HG03045 (cell line): ENCODE data around the gene SEPTIN8.
A peak's percentile ranks its signal among the peaks of the same experiment; 100 is the strongest.

Experiments used
- ATAC-seq: cut with Tn5 transposase; IDR thresholded peaks from one replicate; pipeline ENCODE4 v1.9.1; 2021; ENCODE audit warnings: mild to moderate bottlenecking, moderate library complexity; ENCODE audit not compliant: unreplicated experiment

SEPTIN8 gene

GRCh38 chr5:132785365-132785764 is 8.3 kb upstream of the SEPTIN8 start:
- no peak for ATAC-seq

- no peak for ATAC-seq
Observed at GRCh38 chr5:132782101-132782500, 5.1 kb upstream of the SEPTIN8 start.

GRCh38 chr5:132781029-132781428 is 4.0 kb upstream of the SEPTIN8 start:
- ATAC-seq = no peak

DNA sequence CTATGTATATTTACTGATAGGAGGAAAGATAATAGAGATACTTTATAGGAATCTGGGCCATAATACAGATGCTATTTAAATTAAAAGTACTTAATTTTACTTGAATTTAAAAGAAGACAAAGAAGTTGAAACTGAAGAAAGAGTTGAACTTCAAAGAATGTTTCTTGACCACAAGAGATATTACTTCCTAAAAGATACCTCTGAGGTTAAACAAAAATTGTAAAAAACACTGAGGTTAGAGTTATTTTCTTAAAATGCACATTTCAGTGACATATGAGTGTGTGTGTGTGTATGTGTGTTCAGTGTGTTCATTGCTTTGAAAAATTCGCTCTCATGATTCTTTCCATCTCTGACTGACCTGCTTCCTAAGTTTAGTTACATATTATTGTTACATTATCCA is 3.5 kb upstream of the SEPTIN8 start:
- no peak for ATAC-seq

DNA sequence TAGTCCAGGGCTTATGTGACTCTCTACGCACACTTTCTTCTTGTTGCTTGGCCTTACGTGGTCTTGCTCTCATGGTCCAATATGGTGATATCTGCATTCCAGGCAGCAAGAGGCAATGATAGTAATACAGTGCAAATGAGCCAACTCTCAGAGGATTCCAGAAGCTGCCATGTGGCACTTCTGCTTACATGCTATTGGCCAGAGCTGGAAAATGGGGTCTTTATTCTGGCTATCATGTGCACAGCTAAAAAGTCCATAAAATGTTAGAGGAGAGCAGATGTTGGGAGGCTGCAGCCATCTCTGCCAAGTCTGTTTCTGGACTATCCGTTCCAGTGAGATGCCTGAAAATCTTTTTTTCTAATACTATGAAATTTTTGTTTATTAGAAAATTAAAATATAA is 2.9 kb upstream of the SEPTIN8 start:
- no peak for ATAC-seq

DNA sequence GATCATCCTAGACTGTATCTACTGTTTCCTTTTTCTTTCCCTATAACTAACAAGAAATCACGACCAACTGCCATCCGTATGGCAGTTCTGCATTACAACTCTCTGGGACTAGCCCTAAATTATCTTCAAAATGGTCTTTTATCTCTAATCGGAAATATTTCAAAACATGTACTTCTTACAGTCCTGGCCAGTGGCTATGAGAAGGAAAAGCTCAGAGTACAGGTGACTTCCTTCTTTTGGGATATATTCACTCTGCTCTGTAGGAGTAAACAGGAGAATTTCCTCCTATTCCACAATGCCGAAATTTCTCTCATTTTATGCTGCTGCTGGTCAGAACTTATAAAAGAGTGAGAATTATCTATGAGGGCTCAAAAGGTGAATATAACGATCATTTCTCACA is 1.8 kb upstream of the SEPTIN8 start:
- no peak for ATAC-seq

GRCh38 chr5:132778129-132778528 is 1.1 kb upstream of the SEPTIN8 start:
- no peak for ATAC-seq

DNA sequence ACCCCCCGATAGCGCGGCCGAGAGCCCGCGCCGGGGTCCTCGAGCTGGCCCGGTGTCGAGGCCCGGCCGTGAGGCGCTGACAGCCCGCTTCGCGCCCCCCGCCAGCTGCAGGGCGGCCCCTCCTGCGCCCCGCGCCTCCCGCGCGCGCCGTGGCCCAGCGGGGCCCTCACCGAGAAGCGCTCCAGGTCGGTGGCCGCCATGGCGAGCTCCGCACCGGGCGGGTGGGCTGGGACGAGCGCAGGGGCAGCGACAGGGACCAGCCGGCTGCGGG is 166 bp downstream of the SEPTIN8 start:
- peak; percentile 34 for ATAC-seq

- no peak for ATAC-seq
Observed at GRCh38 chr5:132776131-132776937, 705 bp downstream of the SEPTIN8 start.

DNA sequence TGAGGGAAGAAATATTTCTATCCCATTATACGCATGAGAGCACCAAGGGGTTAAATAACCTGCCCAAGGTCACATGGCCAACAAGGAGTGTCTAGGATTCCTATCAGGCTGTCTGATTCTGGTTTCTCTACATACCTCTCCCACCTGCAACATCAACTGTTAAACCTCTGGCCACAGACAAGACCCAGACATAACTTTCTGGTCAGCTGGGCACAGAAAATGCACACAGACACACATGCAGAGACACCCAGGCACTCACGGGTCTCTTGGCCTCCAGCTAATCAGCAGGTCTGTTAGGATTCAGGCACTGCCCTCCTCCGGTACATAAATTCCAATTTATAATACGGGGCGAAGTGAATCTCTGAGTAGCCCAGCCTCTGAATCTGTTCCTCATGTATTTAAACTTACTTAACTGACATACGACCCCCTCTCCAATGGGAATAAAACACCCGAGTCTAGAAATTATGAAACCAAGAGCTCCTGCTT is 1.5 kb downstream of the SEPTIN8 start:
- ATAC-seq = no peak

DNA sequence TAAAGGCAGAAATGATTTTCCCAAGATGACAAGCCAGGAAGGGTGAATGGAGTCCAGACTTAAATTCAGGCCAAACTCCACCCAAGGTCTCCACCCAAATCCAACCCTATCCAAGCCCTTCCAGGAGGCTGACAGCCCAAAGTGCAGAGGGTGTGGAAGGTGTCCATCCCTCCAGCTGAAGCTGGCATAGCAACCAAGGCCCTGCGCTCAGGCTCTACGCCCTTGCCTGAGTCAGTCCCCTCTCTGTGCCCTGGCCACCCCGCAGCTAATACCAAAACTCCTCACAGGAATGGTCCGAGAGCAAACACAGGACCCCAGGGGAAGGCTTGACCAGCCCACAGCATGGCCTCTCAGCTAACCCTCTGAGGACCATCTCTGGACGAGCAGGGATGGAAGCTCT is 2.1 kb downstream of the SEPTIN8 start:
- no peak for ATAC-seq

DNA sequence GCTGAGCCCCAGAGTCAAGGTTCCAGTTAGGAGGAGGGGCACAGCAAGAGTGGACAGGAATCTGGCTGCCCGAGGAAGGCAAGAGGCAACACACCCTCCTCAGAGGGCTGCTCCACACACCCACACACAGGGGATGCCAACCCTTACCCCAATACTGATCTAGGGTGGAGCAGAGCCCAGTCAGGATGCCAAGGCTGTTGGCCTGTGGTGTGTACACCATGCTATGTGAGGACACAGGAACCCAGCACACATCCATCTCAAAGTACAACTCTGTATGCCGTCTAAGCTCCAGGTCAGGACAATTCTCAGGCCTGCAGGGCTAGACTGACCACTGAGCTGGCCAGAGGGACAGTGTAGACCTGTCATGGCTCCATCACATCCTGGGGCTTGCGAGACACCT is 2.6 kb downstream of the SEPTIN8 start:
- ATAC-seq = no peak

DNA sequence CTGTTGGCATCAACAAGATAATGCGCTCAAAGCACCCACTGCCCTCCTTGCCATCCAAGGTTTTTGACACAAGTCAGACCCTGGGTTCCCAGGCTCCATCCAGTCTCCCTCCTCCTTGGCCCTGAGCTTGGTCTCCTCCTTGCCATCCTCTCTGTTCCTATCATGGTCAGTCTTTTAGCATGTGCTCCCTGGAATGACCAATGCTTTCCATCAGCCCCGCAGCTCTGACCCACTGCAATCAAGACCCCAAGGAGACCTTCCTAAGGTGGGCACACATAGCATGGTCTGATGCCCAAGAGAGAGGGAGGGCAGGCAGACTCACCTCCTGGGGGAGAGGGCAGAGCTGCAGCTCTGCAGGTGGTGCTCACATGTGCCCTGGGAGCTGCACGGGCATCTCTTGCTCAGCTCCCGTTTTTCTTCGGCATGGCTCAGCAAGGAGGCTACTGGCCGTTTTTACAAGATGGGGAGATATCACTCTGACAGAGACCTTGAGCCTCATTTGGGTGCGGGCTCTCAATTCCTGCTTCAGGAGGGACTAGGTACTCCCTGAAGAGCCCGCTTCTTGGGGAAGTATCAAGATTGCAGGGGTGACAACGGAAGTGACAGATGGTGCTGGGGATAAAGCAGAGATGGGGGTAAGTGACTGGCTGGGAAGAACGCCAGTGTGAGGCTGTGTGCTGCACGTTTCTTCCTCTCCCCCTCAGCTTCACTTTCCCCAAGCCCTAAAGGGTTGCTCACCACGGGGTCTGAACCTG is 3.3 kb downstream of the SEPTIN8 start:
- no peak for ATAC-seq

DNA sequence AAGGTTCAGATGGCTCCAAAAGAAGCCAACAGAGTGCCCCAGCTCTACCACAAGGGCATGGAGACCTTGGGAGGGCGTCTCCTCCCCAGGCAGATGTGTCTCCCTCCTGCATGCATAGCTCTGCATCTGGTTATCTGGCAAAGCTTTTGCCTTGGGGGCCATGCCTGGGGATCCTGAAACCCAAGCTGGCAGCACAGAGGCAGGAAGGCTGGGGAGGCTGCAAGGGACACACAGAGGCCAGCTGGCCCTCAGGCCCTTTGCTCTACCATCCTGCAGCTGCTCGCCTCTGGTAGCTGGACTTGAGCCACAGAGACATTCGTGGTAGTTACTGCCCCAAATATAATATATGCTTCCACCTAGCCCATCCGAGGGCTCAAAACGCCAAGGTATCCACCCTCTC is 3.9 kb downstream of the SEPTIN8 start:
- no peak for ATAC-seq

DNA sequence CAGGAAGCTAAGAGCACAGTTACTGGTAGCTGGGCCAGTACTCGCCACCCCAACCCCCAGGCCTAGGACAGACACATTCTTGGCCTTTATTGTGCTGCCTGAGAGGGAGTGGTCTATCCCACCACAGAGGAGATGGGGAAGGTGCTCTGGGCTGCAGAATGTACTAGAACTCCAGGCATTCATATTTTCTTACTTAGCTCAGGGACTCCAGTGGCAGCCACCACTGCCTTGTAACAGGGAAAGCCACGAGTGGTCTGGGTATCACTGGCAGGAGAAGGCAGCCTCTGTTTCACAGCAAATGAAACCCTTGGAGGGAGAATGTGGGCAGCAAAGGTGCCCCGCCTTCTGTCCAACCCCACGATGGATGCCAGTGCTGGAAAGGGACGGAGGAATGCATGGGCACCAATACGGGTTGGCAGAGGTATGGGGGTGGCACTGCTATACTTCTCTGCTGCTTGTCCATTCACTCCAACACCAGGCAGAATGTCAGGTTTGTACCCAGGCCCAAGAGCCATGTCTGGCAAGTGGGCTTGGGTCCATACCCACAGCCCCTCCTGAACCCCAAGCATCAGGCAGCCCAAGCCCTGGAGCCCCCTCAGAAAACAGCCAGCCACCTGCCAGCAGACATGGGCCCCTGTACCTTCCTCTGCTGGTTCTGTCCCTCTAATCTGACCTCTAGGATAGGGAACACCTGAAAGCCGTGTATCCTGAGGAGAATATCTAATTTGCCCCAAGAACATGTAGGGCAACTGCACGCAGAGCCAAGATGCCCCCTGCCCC is 4.6 kb downstream of the SEPTIN8 start:
- ATAC-seq = no peak

DNA sequence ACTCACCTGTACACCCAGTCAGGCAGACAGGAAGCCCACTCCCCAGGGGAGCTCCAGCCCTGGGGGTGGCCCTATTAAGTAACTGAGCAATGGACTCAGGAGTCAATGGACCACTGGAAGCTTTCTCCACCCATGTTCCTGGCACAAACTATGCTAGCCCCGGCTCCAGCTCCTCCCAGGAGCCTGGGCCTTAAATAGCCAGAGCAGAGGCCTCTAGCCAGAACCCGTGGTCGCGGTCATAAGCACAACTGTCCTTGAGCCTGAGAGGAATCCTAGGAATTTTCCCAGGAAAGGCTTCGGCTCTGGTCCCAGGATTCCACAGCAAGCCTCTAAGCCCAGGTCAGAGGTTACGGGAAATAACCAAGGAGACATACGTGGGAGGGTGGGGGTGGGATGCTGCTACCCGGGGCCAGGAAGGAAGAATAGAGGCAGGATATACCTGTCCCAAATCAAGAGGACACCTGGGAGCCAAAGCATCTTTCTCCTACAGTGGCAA is 5.5 kb downstream of the SEPTIN8 start:
- no peak for ATAC-seq

DNA sequence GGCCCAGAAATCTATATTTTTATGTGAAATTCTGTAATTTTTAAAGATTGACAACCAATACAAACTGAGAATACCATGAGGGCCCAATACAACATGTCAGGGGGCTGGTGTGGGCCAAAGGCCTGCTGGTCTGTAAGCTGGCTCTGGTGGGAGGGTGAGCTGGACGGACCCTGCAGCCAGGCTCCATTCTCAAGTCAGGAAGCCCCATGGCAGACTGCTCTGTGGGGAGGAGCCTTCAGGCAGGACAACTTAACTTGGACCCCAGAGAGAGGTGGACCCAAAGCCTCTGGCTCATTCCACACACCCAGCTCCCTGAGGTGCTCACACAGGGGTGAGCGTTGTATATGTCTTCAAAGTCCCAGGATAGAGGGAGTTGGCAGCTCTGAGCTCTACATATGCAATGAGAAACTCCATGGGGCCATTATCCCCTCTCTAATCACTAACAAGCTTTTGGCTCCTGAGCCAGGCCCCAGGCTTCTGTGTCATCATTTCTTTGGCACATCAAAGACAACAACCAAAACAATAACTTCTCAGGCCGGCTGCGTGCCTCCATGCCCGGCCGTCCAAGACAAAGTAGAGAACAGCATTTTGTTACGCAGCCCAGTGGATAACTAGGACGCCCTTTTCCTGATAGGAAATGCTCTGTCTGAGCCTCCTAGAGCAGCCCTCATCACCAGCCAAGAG is 6.4 kb downstream of the SEPTIN8 start:
- ATAC-seq = no peak

DNA sequence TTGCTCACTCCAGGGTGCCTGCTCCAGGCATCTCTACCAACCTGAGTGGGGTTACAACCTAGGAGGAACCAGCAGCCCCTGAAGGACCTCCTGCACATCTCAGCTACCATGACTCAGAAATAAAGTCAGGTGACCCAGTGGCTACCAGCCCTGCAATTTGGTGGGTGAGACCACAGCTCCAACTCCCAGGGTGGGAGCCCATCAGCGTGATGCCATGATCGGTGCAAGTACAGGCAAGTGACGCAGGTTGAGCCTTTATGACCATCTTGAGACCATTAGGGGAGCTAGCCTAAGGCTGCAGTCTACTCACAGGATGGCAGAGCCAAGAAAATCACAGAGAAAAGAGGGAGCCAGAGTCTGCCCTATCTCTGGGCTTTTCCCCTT is 8.6 kb downstream of the SEPTIN8 start:
- no peak for ATAC-seq

DNA sequence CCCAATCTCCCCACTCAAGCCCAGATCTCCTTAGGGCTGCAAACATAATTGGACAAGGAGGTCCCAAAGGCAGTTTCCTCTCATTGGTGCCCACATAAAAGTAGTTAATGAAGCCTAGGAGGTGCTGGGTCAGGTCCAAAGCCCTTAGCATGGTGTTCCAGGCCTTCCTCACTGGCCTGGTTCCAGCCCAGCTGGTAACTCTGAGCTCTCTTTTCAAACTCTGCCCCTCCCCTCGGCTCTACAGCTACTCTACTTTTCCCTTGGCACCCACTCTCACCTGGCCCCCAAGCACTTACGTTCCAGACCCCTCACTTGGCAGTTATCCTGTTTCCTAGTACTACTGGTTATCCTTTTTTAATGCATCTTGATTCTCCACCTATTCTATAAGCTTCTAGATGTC is 9.9 kb downstream of the SEPTIN8 start:
- no peak for ATAC-seq

- no peak for ATAC-seq
Observed at GRCh38 chr5:132766806-132767055, 10.3 kb downstream of the SEPTIN8 start.
